HG03571 (cell line): ENCODE measurements around the gene NAV2.

Experiments
- ATAC-seq: cut with Tn5 transposase; IDR thresholded peaks from one replicate; pipeline ENCODE4 v1.9.1; 2021; ENCODE audit not compliant: unreplicated experiment

Gene NAV2

GRCh38 chr11:20161923-20162744 lies 449.5 kb downstream of the NAV2 start:
- ATAC-seq, result no peak

- ATAC-seq, result no peak
Observed at GRCh38 chr11:20162824-20163782, 450.5 kb downstream of the NAV2 start.

GRCh38 chr11:20163783-20164481 lies 451.3 kb downstream of the NAV2 start:
- ATAC-seq, result no peak
